GM21390 (cell line): Measurements from ENCODE around the gene S100A16.
A peak's percentile ranks its signal among the peaks of the same experiment; 100 is the strongest.

Experiments used
- ATAC-seq: cut with Tn5 transposase; IDR thresholded peaks from one replicate; pipeline ENCODE4 v1.9.1; 2021; ENCODE audit not compliant: unreplicated experiment

S100A16 gene

GRCh38 chr1:153616144-153616916 is 3.4 kb upstream of the S100A16 start, which contains the start of gene S100A14:
Gene S100A14 (minus strand): TSS chr1:153616325. CDS start chr1:153615858, 467 bp downstream.
- no peak for ATAC-seq

GRCh38 chr1:153615406-153615805 is 2.5 kb upstream of the S100A16 start:
- no peak for ATAC-seq

- no peak for ATAC-seq
These were observed 2.0 kb upstream of the S100A16 start for GRCh38 chr1:153614906-153615305.

- no peak for ATAC-seq
These were observed 1.4 kb upstream of the S100A16 start for GRCh38 chr1:153614189-153614900.

GRCh38 chr1:153613406-153613805 is 469 bp upstream of the S100A16 start:
- no peak for ATAC-seq

- no peak for ATAC-seq
These were observed 704 bp downstream of the S100A16 start for GRCh38 chr1:153612111-153612754.

GRCh38 chr1:153611356-153611755 is 1.6 kb downstream of the S100A16 start:
- ATAC-seq, result no peak

- no peak for ATAC-seq
These were observed 2.1 kb downstream of the S100A16 start for GRCh38 chr1:153610811-153611301.

GRCh38 chr1:153610334-153610733 is 2.6 kb downstream of the S100A16 start:
- no peak for ATAC-seq

GRCh38 chr1:153609585-153609907 is 3.4 kb downstream of the S100A16 start:
- ATAC-seq, result no peak

GRCh38 chr1:153608742-153609584 is 4.0 kb downstream of the S100A16 start:
- no peak for ATAC-seq

GRCh38 chr1:153608089-153608682 is 4.8 kb downstream of the S100A16 start:
- ATAC-seq, result no peak

GRCh38 chr1:153607381-153607780 is 5.6 kb downstream of the S100A16 start:
- ATAC-seq, result no peak

GRCh38 chr1:153606194-153606593 is 6.7 kb downstream of the S100A16 start:
- ATAC-seq, result no peak

- no peak for ATAC-seq
These were observed 10.2 kb downstream of the S100A16 start for GRCh38 chr1:153602749-153603148.

- no peak for ATAC-seq
These were observed 13.1 kb downstream of the S100A16 start for GRCh38 chr1:153599847-153600246.

GRCh38 chr1:153598309-153599172 is 14.4 kb downstream of the S100A16 start:
- peak; percentile 98 for ATAC-seq

- no peak for ATAC-seq
These were observed 15.7 kb downstream of the S100A16 start for GRCh38 chr1:153597206-153597605.

GRCh38 chr1:153592748-153593147 is 20.2 kb downstream of the S100A16 start:
- no peak for ATAC-seq

GRCh38 chr1:153588482-153588881 is 24.5 kb downstream of the S100A16 start:
- ATAC-seq, result no peak
